ENCODE measurements around the gene PHAF1.

Gene PHAF1

DNA sequence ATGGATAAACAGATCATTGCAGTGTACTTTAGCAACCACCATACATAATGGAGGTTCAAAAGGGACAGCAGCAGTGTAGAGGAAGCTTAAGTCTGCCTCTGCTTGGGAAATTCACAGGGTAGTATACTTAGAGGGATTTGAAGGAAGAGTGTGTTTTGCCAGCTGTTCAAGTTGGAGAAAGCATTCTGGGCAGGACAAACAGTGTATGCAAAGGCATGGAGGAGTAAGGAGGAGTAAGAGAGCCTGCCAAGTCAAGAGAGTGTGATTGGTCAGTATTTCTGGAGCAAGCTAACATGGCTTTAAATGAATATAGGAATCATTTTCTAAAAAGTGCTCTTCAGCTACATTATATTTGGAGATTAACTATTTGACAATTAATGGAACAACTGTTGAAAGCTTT lies 22.9 kb upstream of the PHAF1 start:
- H3K36me3 ChIP-seq (ENCODE audit: control insufficient read depth, insufficient read depth, low read length), result no peaks in the 10 kb centered on the region
- H2AFZ ChIP-seq, result no peak overlapping the region
- H3K9me3 ChIP-seq (ENCODE audit: control insufficient read depth, low read length), result no peaks in the 10 kb centered on the region
- no peak overlapping the region for H3K4me2 ChIP-seq (ENCODE audit: low read length)
- no peaks in the 10 kb centered on the region for H3K27me3 ChIP-seq (ENCODE audit: control insufficient read depth, insufficient read depth, low read length)
- H3K9ac ChIP-seq, result no peak overlapping the region
- no peak overlapping the region for H3K27ac ChIP-seq
- H3K4me3 ChIP-seq (ENCODE audit: low read depth, low read length), result no peak overlapping the region
- peaks cover 13% of the 10 kb centered on the region for H3K79me2 ChIP-seq
- TF ChIP-seq, protein P1, sequence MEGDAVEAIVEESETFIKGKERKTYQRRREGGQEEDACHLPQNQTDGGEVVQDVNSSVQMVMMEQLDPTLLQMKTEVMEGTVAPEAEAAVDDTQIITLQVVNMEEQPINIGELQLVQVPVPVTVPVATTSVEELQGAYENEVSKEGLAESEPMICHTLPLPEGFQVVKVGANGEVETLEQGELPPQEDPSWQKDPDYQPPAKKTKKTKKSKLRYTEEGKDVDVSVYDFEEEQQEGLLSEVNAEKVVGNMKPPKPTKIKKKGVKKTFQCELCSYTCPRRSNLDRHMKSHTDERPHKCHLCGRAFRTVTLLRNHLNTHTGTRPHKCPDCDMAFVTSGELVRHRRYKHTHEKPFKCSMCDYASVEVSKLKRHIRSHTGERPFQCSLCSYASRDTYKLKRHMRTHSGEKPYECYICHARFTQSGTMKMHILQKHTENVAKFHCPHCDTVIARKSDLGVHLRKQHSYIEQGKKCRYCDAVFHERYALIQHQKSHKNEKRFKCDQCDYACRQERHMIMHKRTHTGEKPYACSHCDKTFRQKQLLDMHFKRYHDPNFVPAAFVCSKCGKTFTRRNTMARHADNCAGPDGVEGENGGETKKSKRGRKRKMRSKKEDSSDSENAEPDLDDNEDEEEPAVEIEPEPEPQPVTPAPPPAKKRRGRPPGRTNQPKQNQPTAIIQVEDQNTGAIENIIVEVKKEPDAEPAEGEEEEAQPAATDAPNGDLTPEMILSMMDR (IDR thresholded peaks at IDR 0.05), result no peak
- H3K4me1 ChIP-seq, result no peaks in the 10 kb centered on the region

DNA sequence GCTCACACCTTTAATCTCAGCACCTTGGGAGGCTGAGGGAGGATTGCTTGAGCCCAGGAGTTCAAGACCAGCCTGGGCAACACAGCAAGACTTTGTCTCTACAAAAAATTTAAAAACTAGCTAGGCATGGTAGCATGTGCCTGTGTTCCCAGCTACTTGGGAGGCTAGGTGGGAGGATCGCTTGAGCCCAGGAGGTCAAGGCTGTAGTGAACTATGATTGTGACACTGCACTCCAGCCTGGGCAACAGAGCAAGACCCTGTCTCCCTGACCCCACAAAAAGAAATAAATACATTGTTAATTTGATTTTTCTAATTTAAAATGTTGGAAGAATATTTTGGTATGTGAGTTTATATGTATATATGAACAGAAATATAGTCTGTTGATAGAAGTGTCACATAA lies 22.4 kb upstream of the PHAF1 start:
- Histone ChIP-seq H3K4me1 (no peaks in the 10 kb centered on the region), H3K9ac (no peak overlapping the region), H3K27ac (no peak overlapping the region), H3K4me2 (ENCODE audit: low read length) (no peak overlapping the region), H3K79me2 (peaks cover 13% of the 10 kb centered on the region), H3K27me3 (ENCODE audit: control insufficient read depth, insufficient read depth, low read length) (no peaks in the 10 kb centered on the region), H3K4me3 (ENCODE audit: low read depth, low read length) (no peak overlapping the region), H3K36me3 (ENCODE audit: control insufficient read depth, insufficient read depth, low read length) (no peaks in the 10 kb centered on the region), H3K9me3 (ENCODE audit: control insufficient read depth, low read length) (no peaks in the 10 kb centered on the region), H2AFZ (no peak overlapping the region)
- TF ChIP-seq, protein P1 (IDR thresholded peaks at IDR 0.05), result no peak

DNA sequence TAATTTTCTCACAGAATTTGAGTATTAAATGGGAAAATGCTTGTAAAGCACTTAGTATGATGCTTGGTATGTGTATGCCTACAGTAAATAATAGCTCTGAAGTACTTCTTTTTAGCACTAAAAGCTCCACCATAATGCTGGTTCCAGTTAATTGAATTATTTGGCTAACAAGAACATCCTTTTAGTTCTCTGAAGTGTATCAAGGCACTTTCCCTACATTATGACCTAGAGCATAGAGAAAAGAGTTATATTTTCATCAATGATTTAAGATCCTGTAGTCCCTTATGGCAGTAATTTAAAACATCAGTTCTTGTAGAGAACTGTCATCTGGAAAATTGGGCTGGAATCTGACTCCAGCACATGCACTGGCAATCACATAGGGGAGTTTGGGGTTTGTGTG lies 21.9 kb upstream of the PHAF1 start:
- Histone ChIP-seq H3K9me3 (ENCODE audit: control insufficient read depth, low read length) (no peaks in the 10 kb centered on the region), H3K27me3 (ENCODE audit: control insufficient read depth, insufficient read depth, low read length) (no peaks in the 10 kb centered on the region), H3K4me1 (no peaks in the 10 kb centered on the region), H3K9ac (no peak overlapping the region), H3K4me2 (ENCODE audit: low read length) (no peak overlapping the region), H3K4me3 (ENCODE audit: low read depth, low read length) (no peak overlapping the region), H2AFZ (no peak overlapping the region), H3K36me3 (ENCODE audit: control insufficient read depth, insufficient read depth, low read length) (no peaks in the 10 kb centered on the region), H3K79me2 (peaks cover 13% of the 10 kb centered on the region), H3K27ac (no peak overlapping the region)
- TF ChIP-seq, protein P1 (IDR thresholded peaks at IDR 0.05), result no peak

DNA sequence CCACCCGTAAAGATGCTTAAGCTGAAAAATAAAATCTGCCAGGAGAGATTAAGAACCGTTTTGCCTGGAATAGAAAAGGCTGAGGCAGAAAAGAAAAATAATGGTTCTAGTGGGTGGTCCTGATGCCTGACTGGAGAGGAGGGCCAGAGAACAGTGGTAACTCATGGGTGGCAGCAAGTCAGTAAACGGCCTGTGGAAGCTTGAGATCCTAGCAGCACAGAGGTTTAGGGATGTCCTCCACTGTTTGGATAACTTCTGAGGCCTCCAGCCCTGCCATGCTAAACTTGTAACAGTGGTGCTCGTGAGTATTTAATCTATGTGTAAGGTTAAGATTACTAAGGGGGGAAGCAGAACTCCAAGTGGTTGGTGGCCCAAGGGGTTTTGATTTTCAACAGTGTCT lies 21.2 kb upstream of the PHAF1 start:
- no peaks in the 10 kb centered on the region for H3K36me3 ChIP-seq (ENCODE audit: control insufficient read depth, insufficient read depth, low read length)
- no peak overlapping the region for H3K27ac ChIP-seq
- no peaks in the 10 kb centered on the region for H3K9me3 ChIP-seq (ENCODE audit: control insufficient read depth, low read length)
- no peak overlapping the region for H3K4me2 ChIP-seq (ENCODE audit: low read length)
- no peak overlapping the region for H3K9ac ChIP-seq
- no peaks in the 10 kb centered on the region for H3K4me1 ChIP-seq
- no peaks in the 10 kb centered on the region for H3K27me3 ChIP-seq (ENCODE audit: control insufficient read depth, insufficient read depth, low read length)
- no peak overlapping the region for H3K4me3 ChIP-seq (ENCODE audit: low read depth, low read length)
- H2AFZ ChIP-seq, result no peak overlapping the region
- TF ChIP-seq, protein P1 (IDR thresholded peaks at IDR 0.05), result no peak
- peaks cover 8% of the 10 kb centered on the region for H3K79me2 ChIP-seq

DNA sequence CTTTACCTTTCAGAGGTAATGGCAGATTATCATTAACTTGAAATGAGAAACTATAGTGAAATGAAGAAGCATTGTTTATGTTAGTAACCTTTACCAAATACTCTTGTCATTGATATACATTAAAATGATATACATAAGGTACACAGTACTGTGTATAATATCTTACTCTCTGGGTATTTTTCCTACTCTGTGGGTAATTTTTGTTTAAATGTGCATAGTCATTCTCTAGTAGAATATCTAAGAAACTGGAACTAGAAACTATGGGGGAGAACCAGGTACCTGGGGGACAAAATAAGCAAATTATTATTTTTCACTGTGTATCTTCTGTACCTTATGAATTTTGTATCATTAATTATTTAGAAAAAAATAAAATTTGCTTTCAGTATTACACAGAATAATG lies 20.6 kb upstream of the PHAF1 start:
- H3K36me3 ChIP-seq (ENCODE audit: control insufficient read depth, insufficient read depth, low read length), result no peaks in the 10 kb centered on the region
- H3K4me1 ChIP-seq, result no peaks in the 10 kb centered on the region
- H3K4me2 ChIP-seq (ENCODE audit: low read length), result no peak overlapping the region
- TF ChIP-seq, protein P1 (IDR thresholded peaks at IDR 0.05), result no peak
- H3K79me2 ChIP-seq, result peaks cover 11% of the 10 kb centered on the region
- no peak overlapping the region for H2AFZ ChIP-seq
- no peaks in the 10 kb centered on the region for H3K27me3 ChIP-seq (ENCODE audit: control insufficient read depth, insufficient read depth, low read length)
- no peaks in the 10 kb centered on the region for H3K9me3 ChIP-seq (ENCODE audit: control insufficient read depth, low read length)
- H3K27ac ChIP-seq, result no peak overlapping the region
- no peak overlapping the region for H3K9ac ChIP-seq
- no peak overlapping the region for H3K4me3 ChIP-seq (ENCODE audit: low read depth, low read length)
